GM19035 (cell line): Measurements from ENCODE around the gene POLR1A.

Experiments used
- ATAC-seq: cut with Tn5 transposase; IDR thresholded peaks from one replicate; pipeline ENCODE4 v1.9.1; 2021; ENCODE audit not compliant: unreplicated experiment

The POLR1A gene

DNA sequence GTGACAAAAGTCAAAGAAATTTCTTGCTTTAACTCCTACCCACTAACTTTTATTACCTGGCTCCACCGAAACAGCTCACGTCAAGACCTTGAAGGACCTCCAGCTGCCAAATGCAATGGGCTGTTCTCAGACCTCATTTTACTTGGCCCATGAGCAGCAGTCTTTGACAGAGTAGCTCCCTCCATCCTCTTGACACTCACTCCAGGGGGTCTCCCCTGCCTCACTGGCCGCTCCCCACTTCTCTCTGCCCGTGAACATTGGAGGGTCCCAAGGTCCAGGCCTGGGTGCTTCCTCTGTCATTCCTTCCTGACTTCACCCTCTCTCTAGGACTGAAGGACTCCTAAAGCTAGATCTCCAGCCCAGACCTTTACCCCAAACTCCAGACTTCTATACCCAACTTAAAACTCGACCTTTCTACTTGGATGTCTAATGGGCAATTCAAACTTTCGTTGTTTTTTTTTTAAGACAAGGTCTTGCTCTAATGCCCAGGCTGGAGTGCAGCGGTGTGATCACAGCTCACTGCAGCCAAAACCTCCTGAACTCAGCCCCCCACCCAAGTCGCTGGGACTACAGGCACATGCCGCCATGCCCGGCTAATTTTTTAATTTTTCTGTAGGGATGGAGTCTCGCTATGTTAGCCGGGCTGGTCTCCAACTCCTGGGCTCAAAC, 124.0 kb downstream of the POLR1A start:
- no peak for ATAC-seq

DNA sequence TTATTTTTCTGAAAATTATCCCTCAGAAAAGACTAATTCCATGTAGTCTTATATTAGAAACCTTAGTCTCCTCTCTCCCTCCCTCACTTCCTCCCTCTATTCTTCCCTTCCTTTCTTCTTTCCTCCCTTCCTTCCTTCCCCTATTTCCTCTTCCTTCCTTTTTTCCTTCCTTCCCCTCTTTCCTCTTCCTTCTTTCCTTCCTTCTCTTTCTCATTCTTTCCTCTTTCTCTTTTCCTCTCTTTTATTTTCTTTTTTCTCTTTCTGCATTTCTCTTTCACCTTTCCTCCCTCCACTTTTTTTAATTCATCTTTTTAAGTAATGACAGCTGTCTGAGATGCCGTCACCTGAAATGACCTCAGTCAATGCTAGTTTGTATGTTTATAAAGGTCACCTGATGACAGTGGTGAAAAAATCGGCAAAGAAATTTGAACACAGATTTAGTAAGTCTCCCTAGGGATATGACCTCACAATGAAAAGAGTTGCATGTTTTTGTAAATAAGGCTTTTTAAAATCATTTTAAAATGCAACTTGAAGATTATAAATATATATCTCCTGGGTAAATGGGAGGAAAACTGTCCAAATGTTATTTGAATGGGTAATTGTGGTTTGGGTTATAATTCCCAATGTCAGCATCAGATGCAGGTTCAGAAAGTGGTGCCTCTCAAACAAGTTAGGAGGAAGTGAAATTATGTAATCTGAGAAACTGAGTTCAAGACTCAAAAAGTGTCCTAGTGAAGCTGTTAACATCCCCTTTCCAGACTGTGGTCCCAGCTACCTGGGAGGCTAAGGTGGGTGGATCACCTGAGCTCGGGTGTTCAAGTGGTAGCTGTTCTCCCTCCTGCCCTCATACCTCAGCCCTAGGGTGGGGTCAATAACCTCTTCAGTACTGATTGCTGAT, 126.6 kb downstream of the POLR1A start:
- ATAC-seq: no peak

DNA sequence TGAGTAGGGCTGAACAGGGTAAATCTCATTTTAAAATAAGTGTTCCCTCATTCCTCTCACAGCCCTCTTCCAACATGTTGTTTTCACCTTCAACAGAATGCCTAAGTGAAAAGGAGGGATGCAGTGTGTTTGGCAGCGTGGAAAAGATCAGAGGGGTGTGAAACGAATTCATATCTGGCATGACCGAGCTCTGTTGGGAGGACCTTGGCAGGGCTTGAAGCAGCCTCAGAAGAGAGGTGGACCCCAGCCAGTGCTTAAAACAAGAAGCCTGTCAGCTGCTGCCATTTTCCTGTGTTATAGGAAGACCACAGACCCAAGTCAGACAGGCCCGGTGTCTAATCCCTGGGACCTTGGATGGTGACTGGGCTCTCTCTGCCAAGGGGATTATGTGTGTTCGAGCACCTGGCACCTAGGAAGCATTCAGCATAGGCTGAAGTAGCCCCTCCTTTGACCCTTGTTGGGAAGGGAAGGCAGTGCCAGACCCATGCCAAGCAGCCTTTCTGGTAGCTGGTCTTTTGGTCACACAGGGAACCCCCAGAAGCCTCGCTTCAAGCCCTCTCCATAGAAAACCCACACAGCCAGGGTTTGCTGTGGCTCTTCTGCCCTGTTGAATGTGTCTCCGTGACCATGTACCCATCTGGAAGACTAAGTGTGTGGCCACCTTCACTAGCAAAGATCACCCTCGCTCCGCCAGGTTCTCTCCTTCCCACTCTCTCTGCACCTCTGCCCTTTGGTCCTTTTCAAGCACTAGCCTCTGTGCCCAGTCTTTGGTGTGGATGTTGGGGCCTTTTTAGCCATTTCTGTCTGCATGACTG, 129.4 kb downstream of the POLR1A start:
- ATAC-seq: no peak

DNA sequence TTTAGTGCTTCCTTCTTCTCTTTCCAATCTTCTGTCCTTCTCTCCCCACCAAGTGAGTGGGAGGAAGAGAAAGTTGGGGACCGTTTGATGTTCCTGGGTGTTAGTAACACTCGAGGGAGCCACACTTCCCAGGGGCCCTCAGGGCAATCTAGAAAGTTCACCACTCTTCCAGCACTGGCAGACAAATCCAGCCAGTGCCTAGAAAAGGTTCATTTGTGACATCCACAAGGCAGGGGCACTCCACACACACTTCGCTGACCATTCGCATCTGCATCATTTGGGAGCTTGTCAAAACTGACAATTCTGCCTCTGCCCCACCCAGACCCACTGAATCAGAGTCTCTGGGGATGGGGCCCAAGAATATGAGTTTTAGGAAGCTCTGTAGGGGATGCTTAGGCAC, 130.1 kb downstream of the POLR1A start:
- ATAC-seq: no peak

DNA sequence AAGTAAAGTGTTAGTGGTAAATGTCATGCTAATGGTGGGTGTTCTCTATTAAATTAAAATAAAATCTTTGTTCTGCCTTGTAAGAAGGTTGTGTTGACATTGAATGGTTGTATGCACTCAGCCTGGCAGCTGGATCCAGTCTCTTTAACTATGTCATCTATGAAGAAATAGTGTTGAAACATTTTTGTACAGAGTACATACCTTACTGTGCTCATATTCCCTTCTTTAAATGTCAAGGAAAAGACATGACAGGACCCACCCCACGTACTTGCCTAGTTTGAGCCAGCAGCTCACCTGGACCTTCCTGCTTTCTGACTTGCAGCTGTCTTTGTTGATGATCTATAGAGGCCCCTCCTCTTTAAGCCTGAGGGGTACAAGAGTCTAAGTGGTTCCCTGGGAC, 131.3 kb downstream of the POLR1A start:
- ATAC-seq: no peak

DNA sequence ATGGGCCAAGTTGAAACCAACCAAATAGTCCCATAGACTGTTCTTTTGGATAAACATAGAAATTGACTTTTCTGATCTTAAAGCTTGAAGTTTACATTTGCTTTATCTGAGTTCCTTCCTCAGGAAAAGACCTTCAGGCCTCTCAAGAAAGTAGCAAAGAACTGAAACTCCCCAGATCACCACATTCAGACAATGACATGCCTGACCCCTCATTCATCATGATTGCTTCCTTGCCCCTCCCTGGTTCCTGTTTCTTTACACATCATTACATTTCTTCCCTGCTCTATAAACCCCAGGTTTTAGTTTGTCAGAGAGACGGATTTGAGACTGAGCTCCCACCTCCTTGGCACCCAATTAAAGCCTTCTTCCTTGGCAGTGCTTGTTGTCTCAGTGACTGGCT, 133.3 kb downstream of the POLR1A start:
- ATAC-seq: no peak

DNA sequence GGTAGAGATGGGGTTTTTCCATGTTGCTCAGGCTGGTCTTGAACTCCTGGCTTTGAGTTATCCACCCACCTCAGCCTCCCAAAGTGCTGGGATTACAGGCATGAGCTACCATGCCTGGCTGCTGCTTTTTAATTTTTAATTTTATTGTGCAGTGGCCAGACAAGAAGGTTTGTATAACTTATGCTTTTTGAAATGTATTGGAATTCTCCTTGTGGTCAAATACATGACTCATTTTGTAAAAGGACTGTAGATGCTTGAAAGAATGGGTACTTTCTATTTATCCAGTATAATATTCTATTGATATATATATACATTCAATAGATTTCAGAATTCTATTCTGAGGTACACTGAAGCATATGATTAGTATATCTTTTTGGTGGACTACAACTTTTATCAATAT, 134.3 kb downstream of the POLR1A start:
- no peak for ATAC-seq
